NCI-H1417 treated with DMSO at 0.1 percent for 48 hours (cell line): ENCODE data around the gene ADD1.

Source experiments
- DNase-seq: peaks from one replicate; lab custom pipeline; 2025; lab: John Stamatoyannopoulos, UW

The ADD1 gene

DNA sequence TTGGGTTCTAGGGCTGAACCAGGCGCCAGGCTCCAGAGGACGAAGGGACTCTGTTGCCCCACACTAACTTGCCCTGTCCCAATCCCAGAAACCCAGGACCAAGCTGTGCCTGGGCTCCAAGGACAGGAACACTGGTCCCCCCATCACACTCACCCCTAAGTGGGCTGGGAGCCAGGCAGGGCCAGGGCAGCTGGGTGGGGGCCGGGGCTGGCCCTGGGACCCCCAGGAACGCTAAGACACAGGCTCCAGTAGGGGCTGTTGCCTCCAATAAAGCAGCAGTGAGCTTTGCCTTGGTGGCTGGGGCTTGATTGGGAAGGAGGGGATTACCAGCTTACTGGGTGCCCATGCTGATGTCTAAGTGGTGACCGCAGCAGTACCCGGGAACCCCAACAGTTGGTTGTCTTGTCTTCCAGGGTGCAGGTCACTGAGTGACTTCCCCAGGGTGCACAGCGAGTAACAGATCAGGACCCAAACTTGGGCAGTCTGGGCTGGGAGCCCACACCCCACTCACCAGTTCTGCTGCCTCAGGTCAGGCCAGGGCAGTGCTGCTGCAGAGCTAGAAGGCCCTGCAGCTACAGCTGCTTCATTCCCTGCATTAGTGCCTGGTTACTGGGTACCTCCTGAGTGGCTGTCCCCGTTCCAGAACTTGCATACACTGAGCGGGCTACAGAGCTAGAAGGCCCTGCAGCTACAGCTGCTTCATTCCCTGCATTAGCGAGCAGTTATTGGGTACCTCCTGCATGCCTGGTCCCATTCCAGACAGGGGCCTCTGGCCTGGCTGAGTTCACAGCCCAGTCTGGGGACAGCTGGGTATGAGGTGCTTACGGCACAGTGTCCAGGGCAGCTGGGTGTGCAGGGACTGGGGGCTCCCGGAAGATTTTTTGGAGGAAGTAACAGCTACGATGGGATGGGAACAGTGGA, 9.4 kb upstream of the ADD1 start:
- DNase-seq = no peak

GRCh38 chr4:2835978-2836377, 7.7 kb upstream of the ADD1 start:
- no peak for DNase-seq

DNA sequence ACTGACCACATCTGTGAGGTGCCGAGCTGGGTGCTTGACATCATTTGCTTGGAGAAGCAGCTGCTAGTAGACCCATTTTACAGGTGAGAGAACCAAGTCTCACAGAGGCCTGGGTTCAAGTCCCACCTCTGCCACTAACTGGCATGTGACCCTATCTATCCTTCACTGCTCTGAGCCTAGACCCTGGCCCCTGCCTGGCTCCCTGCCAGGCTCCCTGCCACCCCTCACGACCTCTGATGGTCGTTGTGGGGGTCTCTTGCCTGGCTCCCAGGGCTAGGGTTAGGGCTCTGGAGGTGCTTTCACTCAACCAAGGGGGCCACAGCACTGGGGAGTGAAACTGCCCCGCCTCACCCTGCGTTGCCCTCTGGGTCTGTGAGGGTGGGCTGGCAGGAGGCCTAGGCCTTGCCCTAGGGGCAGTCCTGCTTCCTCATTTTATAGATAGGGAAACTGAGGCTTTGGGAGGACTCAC, 7.2 kb upstream of the ADD1 start:
- no peak for DNase-seq

DNA sequence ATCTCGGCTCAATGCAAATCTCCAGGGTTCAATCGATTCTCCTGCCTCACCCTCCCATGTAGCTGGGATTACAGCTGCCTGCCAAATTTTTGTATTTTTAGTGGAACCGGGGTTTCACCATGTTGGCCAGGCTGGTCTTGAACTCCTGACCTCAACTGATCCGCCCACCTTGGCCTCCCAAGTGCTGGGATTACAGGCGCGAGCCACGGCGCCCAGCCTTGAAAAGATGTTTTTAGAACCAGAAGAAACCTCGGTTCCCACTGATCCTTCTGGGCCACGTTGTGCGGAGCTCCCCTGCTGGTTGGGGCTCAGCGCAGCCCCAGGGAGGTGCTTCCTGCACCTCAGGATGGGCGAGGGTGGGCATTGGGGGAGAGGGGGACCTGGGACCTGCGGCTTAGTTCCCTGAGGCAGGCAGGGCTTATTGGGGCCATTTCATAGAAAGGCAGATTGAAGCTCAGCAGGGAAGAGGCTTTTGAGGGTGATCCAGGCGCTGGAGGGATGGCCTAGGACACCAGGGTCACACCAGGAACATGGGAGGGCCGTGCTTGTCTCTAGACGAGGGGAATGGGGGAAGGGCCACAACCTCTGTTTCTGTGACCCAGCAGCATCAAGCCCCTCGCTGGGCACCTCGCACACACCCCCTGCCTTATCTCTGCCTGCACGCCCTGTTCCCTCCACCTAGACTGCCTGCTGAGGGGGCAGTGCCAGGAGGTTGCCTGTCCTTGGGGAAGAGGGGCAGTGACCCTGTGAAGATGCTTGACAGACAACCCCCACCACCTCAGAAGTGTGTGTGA, 6.3 kb upstream of the ADD1 start:
- DNase-seq = no peak

- DNase-seq = no peak
Measured at GRCh38 chr4:2837904-2838496, 5.6 kb upstream of the ADD1 start.

- no peak for DNase-seq
Measured at GRCh38 chr4:2839060-2839459, 4.6 kb upstream of the ADD1 start.

GRCh38 chr4:2842687-2843262, 869 bp upstream of the ADD1 start:
- DNase-seq = no peak

- no peak for DNase-seq
Measured at GRCh38 chr4:2843941-2844584, 419 bp downstream of the ADD1 start.

DNA sequence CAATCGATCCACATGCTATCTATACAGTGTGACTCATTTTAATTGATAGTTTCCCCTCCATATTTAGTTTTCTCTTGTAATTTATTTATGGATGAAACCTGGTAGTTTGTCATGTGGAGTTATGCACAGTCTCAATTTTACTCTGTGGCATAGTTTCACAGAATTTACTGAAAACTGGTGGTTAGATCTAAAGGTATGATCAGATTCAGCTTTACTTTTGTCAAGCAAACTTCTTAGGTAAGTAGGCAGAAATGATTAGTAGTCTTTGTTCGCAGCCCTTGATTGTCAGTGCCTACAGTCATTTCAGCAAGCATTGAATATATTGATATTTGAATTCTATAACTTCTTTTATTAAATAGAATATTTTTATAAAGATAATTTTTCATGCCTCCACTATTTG, 2.5 kb downstream of the ADD1 start:
- DNase-seq = no peak

- DNase-seq = no peak
Measured at GRCh38 chr4:2847302-2847871, 3.7 kb downstream of the ADD1 start.

GRCh38 chr4:2848449-2848848, 4.8 kb downstream of the ADD1 start:
- no peak for DNase-seq

DNA sequence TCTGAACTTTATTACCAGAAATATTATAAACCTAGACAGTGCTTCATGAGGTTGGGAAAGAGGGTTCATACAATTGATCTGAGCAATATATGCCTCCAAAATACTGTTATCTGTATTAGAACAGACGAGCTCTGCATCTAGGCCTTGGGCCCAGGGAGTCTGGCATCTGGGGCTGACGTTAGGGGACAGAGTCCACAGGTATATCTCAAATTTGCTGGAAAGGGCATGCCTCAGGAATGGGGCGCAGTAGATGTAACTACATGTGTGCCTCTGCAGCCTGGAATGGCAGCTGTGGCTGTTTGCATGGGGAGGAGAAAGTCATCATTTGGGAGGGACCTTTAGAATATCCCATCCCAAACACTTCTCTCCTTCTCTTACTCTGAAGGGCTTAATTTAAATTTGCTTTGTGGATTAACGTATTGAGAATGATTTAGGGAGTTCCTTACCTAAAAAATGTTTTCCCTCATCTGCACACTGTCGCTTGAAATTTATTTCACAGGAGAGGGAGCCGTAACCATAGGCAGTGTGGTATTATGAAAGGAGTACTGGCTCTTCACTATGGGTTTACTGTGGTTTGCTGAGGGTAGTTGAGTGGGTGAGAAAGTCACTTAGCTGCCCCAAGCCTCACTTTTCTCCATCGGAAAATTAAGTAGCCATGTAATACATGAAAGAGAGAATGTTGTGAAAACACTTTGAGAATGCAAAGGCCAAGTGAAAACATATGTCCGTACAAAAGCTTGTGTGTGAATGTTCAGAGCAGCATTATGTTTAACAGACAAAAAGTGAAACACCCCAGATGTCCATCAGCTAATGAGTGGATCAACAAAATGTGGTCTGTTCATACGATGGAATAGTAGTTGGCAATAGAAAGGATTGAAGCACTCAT, 5.9 kb downstream of the ADD1 start:
- no peak for DNase-seq

DNA sequence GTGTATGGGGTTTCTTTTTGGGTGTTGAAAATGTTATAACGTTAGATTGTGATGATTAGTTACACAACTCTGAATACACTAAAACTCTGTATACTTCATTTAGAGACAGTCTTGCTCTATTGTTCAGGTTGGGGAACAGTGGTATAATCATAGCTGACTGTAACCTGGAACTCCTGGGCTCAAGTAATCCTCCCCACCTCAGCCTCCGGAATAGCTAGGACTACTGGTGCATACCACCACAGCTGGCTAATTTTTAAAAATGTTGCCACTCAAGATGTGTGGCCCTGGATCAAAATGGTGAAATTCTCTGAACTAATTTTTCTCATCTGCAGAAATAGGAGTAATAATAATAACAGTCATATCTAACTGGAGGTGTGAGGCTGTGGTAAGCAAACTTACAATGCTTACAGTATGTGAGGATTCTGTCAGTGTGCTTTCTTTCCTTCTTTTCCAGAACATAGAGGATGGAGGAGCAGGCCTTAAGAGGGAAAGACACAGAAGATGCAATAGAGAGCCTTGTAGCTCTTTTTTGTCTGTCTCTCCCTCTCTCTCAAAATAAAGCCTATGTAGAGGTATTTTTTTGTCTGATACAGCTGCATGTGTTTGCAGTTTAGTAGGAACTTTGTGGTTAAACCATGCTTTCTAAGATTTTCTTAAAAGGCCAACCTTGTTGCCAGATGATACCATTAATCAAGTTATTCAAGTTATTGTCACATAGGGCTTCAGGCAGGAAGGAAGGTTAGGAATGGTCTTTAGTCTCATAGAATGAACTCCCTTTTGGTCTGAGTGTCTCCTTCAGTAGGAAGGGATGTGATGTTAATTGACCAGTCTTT, 7.5 kb downstream of the ADD1 start:
- no peak for DNase-seq

GRCh38 chr4:2852481-2852921, 8.9 kb downstream of the ADD1 start:
- DNase-seq = no peak

- DNase-seq = no peak
Measured at GRCh38 chr4:2855584-2855983, 11.9 kb downstream of the ADD1 start.

- no peak for DNase-seq
Measured at GRCh38 chr4:2856266-2856665, 12.6 kb downstream of the ADD1 start.

- DNase-seq = no peak
Measured at GRCh38 chr4:2857349-2857927, 13.8 kb downstream of the ADD1 start.

GRCh38 chr4:2858451-2859217, 15.0 kb downstream of the ADD1 start:
- no peak for DNase-seq
